ENCODE results near the gene SMYD3.

- TF ChIP-seq CTCF (IDR thresholded peaks at IDR 0.05; ENCODE audit: low read depth, low read length, poor library complexity, severe bottlenecking) (no peak), EZH2phosphoT487 (IDR thresholded peaks at IDR 0.05; ENCODE audit: borderline replicate concordance, low read length) (no peak)
These were observed 355.2 kb downstream of the SMYD3 start for GRCh38 chr1:246151796-246152434.

Data from DOHH2 (cell line).